GM21526 (cell line): ENCODE measurements around the gene ANKRD36.
"Not testable (repeated sequence)": the region's sequence is repeated elsewhere in the genome, so short reads cannot be mapped to it uniquely, and the experiment has no call there.

Source experiments
- ATAC-seq: cut with Tn5 transposase; IDR thresholded peaks from one replicate; pipeline ENCODE4 v1.9.1; 2021; ENCODE audit warnings: moderate library complexity; ENCODE audit not compliant: unreplicated experiment, low FRiP score

The ANKRD36 gene

GRCh38 chr2:97113050-97113881, at the start of gene ANKRD36:
TSS of gene ANKRD36 (plus strand) at chr2:97113153. CDS start at chr2:97113740, 587 bp downstream.
- peak; percentile 89 for ATAC-seq

GRCh38 chr2:97066030-97066429, 46.9 kb upstream of the ANKRD36 start:
- not testable (repeated sequence) for ATAC-seq

DNA sequence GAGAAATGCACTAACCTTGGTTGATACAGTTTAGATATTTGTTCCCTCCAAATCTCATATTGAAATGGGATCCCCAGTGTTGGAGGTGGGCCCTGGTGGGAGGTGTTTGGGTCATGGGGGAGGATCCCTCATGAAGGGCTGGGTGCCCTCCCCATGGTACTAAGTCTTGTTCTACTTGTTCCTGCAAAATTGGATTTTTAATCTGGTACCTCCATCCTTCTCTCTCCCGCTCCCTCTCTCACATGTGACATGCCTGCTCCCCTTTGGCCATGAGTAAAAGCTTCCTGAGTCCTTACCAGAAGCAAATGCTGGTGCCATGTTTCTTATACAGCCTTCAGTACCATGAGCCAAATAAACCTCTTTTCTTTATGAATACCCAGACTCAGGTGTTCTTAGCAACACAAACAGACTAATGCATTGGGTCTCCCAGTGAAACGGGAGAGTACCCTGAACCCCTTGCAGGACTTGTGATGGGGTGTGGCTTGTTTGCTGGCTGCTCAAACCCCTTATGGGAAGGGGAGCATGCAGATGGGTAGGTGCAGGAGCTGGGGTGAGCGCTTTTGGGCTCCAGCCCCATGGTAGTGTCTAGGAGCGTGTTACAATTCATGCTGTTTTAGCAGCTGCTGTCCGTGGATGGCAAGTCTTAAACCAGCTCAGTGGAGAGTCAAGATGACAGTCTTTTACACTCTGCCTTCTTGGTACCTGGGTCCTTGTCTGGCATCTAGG, 45.5 kb upstream of the ANKRD36 start:
- ATAC-seq = no peak

DNA sequence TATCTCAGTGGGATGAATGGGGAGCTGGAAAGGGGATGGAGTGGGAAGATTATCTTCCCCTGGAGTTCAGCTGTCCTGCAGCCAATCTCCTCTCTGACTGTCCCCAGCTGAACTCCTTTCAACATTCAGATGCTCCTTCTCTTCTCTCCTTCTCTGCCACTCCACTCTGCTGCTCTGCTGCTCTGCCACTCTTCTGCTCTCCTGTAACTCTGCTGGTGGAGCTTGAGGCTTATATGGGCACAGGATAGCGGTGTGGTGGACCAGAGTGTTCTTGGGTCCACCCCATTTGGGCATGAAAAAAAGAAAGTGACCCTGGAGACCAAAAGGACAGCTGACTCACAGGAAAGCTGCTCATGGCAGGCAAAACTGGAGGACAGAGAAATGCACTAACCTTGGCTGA, 44.9 kb upstream of the ANKRD36 start:
- ATAC-seq = no peak

DNA sequence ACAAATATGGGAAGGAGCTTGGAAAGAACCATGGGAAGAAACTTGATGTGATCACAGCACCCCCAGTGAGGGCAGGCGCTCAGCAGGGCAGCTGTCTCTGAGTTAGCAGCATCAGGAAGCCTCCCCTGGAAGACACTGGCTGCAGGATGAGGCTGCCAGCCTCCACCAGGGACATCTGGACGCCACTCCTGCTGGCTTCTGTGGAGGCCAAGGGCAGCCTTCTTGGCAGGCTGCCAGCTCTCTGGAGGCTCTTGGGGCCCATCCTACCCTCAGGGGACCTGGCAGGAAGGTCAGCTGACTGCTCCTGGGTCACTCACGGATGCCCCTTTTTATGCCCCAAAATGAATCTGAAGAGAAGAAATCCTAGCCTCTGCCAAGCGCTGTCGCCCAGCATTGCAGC, 44.2 kb upstream of the ANKRD36 start:
- not testable (repeated sequence) for ATAC-seq

DNA sequence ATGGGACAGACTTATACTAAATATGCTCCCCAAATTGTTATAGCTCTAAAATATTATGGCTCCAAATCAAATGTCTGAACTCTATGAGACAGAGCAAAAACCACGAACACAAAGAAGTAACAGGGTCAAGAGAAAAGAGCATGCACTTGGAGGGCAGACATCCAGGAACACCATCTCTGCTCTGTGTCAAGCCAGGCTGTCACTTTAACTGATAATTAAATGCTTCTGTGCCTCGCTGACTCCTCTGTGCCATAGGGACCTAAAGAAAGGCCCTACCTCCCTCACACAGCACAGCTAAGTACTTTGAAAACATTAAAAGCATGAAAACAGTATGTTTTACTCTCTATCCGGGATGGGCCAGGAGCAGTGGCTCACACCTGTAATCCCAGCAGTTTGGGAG, 42.0 kb upstream of the ANKRD36 start:
- not testable (repeated sequence) for ATAC-seq

DNA sequence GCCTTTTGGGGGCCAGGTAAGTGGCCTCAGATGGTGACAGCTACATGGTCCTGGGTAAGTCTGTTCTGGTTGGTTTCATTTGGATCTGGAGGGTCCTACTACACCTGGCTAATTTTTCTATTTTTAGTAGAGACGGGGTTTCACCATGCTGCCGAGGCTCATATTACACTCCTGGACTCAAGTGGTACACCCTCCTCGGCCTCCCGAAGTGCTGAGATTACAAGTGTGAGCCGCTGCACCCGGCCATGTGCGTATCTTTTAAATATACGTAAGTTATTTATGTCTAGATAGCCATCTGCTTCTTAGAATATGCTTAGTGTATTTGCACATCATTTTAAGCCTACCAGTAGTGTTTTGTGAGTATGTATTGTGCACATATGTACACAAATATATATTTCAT, 35.7 kb upstream of the ANKRD36 start:
- ATAC-seq = not testable (repeated sequence)

DNA sequence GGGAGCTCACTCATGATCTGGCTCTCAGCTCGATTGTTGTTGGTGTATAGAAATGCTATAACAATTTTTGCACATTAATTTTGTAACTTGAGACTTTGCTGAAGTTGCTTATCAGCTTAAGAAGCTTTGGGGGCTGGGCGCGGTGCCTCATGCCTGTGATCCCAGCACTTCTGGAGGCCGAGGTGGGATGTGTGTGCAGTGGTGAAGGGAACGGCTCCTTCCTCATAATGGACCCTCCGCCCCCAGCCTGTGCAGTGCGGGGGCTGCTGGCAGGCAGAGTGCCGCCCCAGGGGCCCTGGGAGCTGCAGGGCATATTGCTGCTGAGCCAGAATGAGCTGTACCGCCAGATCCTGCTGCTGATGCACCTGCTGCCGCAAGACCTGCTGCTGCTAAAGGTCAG, 32.1 kb upstream of the ANKRD36 start:
- not testable (repeated sequence) for ATAC-seq

DNA sequence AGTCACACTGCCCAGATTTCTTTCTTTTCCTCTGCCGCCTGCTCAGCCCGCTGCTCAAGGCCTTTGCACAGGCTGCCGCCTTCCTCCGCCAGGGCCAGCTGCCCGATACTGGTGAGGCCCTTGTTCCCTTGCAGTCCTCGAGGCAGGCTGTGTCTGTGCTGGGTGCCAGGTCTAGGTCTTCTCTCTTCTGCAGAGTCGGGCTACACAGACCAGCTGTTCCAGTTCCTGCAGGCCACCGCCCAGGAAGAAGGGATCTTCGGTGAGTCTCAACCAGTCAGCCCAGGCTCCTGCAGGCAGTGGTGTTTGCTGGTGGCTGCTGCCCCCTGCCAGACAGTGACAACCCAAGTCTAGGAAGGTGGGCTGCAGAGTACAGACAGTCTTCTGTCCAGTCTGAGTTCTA, 30.7 kb upstream of the ANKRD36 start:
- ATAC-seq = not testable (repeated sequence)

DNA sequence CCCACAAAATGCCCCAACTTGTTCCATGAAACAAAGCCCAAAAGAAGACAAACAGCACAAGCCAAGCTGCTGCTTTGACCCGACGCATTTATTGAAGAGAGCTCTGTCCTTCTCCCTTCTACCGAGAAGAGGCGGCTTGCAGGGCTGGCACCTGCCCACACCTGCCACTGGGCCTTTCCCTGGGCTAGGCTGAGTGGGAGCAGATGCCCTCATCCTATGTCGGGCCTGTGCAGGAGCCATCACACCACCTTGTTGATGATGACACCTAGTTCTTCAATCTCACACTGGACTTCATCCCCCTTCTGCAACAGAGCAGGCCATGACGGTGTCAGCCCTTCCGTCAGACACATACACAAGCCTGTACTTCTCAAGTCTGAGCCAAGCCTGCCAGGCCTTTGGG, 29.4 kb upstream of the ANKRD36 start:
- not testable (repeated sequence) for ATAC-seq

GRCh38 chr2:97085093-97085492, 27.9 kb upstream of the ANKRD36 start:
- not testable (repeated sequence) for ATAC-seq

DNA sequence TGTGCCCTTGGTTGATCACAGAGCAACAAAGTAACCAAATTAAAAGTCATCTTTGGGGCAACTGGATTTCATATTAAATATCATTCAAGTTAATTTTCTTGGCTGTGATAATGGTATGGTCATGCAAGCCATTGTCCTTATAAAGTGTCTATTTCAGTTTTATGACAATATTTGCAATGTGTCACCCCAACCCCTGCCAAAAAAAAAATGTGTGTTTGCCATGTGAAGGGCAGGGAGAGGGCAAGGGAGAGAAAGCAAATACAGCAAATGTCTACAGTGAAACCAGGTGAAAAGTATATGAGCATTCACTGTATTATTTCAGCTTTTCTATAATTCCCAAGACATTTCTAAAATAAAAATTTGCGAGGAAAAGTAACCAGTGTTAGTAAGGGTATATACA, 24.2 kb upstream of the ANKRD36 start:
- ATAC-seq = not testable (repeated sequence)

DNA sequence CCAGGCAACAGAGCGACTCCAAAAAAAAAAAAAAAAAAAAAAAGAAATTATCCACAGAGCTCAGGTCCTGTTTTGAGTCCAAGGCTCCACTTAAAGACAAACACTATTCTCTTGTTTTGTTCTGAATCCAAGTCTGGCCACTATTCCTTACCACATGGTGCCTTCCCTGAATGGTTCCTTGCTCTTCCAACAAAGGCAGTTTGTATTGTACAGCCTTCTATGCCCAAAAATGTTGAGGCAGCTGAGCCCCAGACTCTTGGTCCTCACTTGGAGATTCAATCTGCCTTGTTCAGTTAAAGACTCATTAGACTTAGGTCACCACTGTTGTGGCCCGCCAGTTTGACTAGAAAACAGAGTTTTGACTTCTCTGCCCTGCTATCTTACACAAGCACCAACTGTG, 20.0 kb upstream of the ANKRD36 start:
- not testable (repeated sequence) for ATAC-seq

DNA sequence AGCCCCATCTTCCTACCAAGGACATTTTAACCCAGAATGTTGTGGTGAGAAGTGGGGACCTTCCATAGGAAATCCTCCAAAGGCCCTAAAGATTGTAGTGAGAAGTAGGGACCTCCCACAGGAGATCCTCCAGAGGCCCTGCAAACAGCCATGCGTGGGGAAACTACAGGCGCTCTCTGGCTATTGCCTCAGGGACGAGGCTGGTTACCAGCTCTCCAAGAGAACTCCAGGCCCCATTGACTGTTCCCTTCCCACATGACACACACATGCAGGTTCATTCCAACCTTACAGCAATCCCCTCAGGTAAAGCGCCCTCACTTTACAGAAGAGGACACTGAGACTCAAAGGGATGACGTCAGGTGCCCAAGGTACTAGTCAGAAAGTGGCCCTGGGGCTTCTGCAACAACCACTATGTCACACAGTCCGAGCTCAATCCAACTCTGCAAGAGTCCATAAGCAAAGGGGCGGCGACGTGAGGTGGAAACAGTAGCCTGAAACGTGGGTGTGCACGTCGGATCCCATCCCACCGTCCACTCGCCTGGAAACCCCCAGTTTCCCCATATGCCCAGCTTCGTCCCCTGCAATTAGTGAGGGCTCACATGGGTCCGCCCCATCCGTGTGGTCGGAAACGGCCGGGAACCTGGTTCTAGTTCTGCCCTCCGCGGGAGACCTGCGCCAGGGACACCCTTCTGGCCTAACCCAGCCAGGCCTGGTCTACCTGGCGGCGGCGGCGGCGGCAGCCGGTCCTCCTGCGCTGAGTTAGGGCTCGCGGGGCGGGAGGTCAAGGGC, 18.8 kb upstream of the ANKRD36 start:
- not testable (repeated sequence) for ATAC-seq

DNA sequence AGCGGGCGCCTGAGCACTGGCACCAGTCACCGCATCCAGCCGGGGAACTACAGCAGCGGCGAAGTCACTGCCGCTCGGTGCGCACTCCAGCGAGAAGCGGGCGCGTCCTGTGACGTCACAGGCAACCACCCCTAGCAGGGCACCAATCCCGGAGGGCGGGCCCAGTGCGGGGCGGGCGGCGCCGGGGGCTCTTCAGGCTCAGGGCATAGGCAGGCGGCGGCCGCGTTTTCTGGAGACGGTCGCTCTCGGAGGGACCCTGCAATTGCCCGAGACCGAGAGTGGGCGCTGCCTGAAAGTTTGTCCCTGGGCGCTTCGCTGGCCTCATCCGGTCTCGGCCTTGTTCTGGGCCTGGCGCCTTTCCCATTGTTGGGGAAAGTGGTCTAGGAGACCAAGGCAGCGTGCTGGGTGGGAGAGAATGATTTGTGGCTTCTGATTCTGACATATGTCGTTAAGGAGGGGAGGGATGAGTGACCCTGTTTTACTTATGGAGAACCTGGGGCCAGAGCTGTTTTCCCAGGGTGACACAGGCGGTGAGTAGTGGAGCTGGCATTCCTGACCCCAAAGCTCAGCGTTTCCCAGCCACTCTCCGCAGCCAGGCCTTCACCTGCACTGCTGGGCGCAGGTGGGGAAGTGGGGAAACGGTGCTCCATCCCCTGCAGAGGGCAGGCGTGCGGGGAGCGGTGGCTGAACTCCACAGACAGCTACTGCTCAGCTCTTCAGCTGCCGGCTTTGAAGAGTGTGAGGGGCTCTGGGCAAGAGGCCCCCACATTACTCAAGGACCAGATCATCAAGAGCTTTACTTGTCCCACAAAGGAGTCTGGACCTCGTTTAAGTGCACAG, 18.0 kb upstream of the ANKRD36 start, which contains the start of gene FAHD2B:
Gene FAHD2B (minus strand): TSS at position 111 of the 840 bp plus-strand sequence. CDS start 3,176 bp downstream, outside the sequence.
- peak; percentile 81 for ATAC-seq

- ATAC-seq = no peak
These were observed 17.3 kb upstream of the ANKRD36 start for GRCh38 chr2:97095661-97096060.

GRCh38 chr2:97098786-97099372, 14.1 kb upstream of the ANKRD36 start:
- not testable (repeated sequence) for ATAC-seq

- ATAC-seq = not testable (repeated sequence)
These were observed 6.1 kb upstream of the ANKRD36 start for GRCh38 chr2:97106878-97107277.

DNA sequence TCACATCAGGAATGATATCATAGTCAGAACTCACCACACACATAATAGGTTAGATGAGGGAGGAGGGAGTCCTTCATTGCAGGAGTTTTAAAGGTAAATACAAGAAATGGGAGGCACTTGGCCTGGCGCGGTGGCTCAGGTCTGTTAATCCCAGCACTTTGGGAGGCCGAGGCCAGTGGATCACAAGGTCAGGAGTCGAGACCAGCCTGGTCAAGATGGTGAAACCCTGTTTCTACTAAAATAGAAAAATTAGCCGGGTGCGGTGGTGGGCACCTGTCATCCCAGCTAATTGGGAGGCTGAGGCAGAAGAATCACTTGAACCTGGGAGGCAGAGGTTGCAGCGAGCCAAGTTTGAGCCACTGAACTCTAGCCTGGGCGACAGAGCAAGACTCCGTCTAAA, 1.7 kb upstream of the ANKRD36 start:
- not testable (repeated sequence) for ATAC-seq
